Ishikawa (cell line): Measurements from ENCODE around the gene DPYD.
A peak's percentile ranks its signal among the peaks of the same experiment; 100 is the strongest.

Experiments
- CEBPB ChIP-seq: IDR thresholded peaks from 2 replicates; pipeline ENCODE4 v1.6.1; 2012
- EGR1 ChIP-seq: IDR thresholded peaks from 2 replicates; pipeline ENCODE4 v1.6.1; 2012
- EP300 ChIP-seq: IDR thresholded peaks from 2 replicates; pipeline ENCODE4 v1.6.1; 2012; ENCODE audit warnings: borderline replicate concordance
- FOXM1 ChIP-seq: IDR thresholded peaks from 2 replicates; pipeline ENCODE4 v1.6.1; 2012; ENCODE audit warnings: low read depth, borderline replicate concordance
- NFIC ChIP-seq: IDR thresholded peaks from 2 replicates; pipeline ENCODE4 v1.6.1; 2012
- RAD21 ChIP-seq: IDR thresholded peaks from 2 replicates; pipeline ENCODE4 v1.6.1; 2012; ENCODE audit warnings: low read depth
- TAF1 ChIP-seq: IDR thresholded peaks from 2 replicates; pipeline ENCODE4 v1.6.1; 2012; ENCODE audit warnings: low read depth, mild to moderate bottlenecking
- YY1 ChIP-seq: IDR thresholded peaks from 2 replicates; pipeline ENCODE4 v1.6.1; 2012; ENCODE audit warnings: low read depth
- TF ChIP-seq, protein P1 (sequence below): IDR thresholded peaks from 2 replicates; pipeline ENCODE4 v1.6.1; 2012; ENCODE audit warnings: low read depth, mild to moderate bottlenecking
- TF ChIP-seq, protein P2 (sequence below): IDR thresholded peaks from 2 replicates; pipeline ENCODE4 v1.6.1; 2012
- TF ChIP-seq, protein P3 (sequence below): IDR thresholded peaks from 2 replicates; pipeline ENCODE4 v1.6.1; 2012

DNA sequence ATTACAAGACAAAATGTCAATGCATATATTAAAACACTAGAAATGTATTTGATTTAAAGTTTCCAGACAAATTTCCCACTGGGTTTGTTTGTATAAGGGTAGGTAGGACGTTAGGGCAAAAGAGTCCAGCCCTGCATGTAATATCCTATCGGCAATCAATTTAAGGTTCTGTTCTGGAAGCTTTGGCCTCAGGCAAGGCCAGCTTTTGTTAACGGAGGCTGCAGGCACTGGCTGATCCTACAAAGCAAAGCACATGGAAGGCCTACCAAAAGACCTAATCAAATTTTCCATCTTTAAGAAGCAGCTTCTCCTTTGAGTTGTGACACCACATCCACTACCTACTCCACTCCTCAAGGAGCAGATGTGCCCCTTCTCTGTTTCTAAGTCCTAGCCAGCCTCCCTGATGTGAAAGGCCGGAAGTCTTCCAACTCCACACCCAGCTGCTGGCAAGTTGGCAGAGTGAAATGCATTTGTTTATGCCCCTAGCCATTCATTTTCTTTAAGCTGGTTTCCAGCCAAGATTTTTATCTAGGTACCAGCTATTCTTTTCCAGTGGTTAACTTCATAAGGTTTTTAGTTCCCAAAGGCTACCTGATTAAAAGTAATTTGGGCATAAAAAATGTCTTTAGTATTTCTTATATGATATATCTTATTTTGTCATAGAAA, 746.7 kb downstream of the DPYD start:
- peak; percentile 83 for TF ChIP-seq NFIC
- TF ChIP-seq, protein P1, sequence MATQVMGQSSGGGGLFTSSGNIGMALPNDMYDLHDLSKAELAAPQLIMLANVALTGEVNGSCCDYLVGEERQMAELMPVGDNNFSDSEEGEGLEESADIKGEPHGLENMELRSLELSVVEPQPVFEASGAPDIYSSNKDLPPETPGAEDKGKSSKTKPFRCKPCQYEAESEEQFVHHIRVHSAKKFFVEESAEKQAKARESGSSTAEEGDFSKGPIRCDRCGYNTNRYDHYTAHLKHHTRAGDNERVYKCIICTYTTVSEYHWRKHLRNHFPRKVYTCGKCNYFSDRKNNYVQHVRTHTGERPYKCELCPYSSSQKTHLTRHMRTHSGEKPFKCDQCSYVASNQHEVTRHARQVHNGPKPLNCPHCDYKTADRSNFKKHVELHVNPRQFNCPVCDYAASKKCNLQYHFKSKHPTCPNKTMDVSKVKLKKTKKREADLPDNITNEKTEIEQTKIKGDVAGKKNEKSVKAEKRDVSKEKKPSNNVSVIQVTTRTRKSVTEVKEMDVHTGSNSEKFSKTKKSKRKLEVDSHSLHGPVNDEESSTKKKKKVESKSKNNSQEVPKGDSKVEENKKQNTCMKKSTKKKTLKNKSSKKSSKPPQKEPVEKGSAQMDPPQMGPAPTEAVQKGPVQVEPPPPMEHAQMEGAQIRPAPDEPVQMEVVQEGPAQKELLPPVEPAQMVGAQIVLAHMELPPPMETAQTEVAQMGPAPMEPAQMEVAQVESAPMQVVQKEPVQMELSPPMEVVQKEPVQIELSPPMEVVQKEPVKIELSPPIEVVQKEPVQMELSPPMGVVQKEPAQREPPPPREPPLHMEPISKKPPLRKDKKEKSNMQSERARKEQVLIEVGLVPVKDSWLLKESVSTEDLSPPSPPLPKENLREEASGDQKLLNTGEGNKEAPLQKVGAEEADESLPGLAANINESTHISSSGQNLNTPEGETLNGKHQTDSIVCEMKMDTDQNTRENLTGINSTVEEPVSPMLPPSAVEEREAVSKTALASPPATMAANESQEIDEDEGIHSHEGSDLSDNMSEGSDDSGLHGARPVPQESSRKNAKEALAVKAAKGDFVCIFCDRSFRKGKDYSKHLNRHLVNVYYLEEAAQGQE, result no peak
- 0 out of 2 replicates have a peak, but pooled peaks have one; percentile 40 for TF ChIP-seq EP300
- TF ChIP-seq CEBPB, result no peak
- no peak for TF ChIP-seq EGR1
- no peak for TF ChIP-seq RAD21
- TF ChIP-seq TAF1, result no peak
- TF ChIP-seq, protein P2, sequence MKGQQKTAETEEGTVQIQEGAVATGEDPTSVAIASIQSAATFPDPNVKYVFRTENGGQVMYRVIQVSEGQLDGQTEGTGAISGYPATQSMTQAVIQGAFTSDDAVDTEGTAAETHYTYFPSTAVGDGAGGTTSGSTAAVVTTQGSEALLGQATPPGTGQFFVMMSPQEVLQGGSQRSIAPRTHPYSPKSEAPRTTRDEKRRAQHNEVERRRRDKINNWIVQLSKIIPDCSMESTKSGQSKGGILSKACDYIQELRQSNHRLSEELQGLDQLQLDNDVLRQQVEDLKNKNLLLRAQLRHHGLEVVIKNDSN, result no peak
- TF ChIP-seq YY1, result no peak
- TF ChIP-seq FOXM1, result no peak
- TF ChIP-seq, protein P3, sequence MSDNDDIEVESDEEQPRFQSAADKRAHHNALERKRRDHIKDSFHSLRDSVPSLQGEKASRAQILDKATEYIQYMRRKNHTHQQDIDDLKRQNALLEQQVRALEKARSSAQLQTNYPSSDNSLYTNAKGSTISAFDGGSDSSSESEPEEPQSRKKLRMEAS, result no peak
